Fibroblast of the aortic adventitia (primary cell): ENCODE measurements around the gene MRTFB. TPM values are rescaled to one million over a fixed set of nuclear protein-coding genes. Genes with fewer than 3 reads are reported as not detected.

Source experiments
- DNase-seq: peaks from one replicate; pipeline ENCODE4 v3.0.0-alpha.2; 2010; ENCODE audit warnings: low read depth
- H3K4me3 ChIP-seq: 2 replicates; pipeline ENCODE4 v1.5.1; 2011; ENCODE audit warnings: low read depth, mild to moderate bottlenecking, control low read depth, low read length, moderate library complexity
- total RNA-seq: library from RNA; depleted of rRNA; stranded (reverse); fragments of >200 nt; gene quantifications from 2 replicates; pipeline ENCODE4 v1.2.3, GENCODE V29; 2012; ENCODE audit warnings: low replicate concordance
- TF ChIP-seq, protein P1 (sequence below): IDR thresholded peaks from 2 replicates; pipeline ENCODE4 v1.5.1; 2011; ENCODE audit warnings: mild to moderate bottlenecking, low read length, control low read depth, inconsistent platforms; ENCODE audit not compliant: insufficient read depth

MRTFB gene
- total RNA-seq, 1 donor, result 13.2 TPM

DNA sequence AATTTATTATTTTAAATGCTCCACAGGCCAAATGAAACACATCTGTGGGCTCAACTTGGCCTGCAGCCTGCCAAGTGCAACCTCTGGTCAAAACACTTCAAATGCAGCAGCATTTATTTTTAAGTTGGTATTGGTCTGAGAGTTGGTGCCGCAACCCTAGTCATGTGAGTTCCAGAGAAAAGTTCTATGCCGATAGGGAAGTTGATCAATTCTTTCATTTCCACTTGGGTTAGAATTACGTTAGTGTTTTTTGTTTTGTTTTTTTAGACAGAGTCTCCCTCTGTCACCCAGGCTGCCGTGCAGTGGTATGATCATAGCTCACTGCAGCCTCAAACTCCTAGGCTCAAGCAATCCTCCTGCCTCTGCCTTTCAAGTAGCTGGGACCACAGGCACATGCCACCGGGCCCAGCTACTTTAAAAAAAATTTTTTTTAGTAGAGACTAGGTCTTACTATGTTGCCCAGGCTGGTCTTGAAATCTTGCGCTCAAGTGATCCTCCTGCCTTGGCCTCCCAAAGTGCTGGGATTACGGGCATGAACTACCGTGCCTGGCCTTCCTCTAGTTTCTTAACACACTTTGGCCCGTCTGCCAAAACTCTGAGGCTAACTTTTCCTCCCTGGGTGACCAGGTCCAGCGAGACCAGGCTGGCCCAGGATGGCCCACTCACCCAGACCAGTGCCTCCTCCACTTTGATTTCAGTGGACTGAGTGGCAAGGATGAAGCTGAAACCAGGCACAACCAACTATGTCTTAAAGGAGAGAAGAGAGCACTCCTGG, 221.1 kb downstream of the MRTFB start:
- TF ChIP-seq, protein P1, sequence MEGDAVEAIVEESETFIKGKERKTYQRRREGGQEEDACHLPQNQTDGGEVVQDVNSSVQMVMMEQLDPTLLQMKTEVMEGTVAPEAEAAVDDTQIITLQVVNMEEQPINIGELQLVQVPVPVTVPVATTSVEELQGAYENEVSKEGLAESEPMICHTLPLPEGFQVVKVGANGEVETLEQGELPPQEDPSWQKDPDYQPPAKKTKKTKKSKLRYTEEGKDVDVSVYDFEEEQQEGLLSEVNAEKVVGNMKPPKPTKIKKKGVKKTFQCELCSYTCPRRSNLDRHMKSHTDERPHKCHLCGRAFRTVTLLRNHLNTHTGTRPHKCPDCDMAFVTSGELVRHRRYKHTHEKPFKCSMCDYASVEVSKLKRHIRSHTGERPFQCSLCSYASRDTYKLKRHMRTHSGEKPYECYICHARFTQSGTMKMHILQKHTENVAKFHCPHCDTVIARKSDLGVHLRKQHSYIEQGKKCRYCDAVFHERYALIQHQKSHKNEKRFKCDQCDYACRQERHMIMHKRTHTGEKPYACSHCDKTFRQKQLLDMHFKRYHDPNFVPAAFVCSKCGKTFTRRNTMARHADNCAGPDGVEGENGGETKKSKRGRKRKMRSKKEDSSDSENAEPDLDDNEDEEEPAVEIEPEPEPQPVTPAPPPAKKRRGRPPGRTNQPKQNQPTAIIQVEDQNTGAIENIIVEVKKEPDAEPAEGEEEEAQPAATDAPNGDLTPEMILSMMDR, result no peak
- no peak for DNase-seq
- no peak overlapping the region for H3K4me3 ChIP-seq

DNA sequence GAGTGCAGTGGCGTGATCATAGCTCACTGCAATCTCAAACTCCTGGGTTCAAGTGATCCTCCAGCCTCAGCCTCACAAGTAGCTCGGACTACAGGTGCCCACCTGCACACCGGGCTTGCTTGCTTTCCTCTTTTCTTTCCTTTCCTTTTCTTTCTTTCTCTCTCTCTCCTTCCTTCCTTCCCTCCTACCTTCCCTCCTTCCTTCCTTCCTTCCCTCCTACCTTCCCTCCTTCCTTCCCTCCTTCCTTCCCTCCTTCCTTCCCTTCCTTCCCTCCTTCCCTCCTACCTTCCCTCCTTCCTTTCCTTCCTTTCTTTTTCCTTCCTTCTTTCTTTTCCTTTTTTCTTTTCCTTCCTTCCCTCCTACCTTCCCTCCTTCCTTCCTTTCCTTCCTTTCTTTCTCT, 225.5 kb downstream of the MRTFB start:
- TF ChIP-seq, protein P1, result no peak
- no peak for DNase-seq
- H3K4me3 ChIP-seq, result no peak overlapping the region

DNA sequence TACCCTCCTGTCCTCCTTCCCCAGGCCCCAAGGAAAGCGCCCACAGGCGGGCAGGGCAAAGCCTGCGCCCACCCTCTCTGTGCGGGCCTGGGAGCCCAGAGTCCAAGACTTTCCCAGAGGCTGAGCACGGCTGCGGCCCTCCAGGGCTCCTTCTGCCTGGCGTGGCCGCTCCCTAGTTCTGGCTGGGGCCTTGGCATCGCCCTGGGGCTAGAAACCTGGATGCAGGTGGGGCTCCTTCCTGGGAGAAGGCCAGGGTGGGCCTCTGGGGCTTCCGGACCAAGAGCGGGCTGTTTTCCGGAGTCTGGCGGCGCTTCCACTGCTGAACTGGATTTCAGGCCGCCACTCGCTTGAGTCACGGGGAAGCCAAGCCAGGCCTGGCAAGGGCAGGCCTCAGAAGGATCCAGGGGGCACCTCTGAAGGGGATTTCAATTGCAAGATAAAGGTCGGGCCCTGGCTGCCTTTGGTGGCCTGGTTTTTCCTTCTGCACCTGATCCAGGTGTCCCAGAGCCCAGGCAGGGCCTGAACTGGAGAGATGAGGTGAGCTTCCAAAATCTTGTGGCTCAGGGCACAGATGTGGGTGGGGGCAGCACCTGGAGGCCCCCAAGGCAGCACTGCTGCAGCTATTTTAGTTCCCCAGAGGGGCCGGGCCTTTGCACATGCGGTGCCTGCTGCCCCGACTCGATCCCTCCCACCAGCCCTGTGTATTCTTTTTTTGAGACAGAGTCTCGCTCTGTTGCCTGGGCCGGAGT, 227.4 kb downstream of the MRTFB start:
- no peak overlapping the region for H3K4me3 ChIP-seq
- TF ChIP-seq, protein P1, result no peak
- no peak for DNase-seq

DNA sequence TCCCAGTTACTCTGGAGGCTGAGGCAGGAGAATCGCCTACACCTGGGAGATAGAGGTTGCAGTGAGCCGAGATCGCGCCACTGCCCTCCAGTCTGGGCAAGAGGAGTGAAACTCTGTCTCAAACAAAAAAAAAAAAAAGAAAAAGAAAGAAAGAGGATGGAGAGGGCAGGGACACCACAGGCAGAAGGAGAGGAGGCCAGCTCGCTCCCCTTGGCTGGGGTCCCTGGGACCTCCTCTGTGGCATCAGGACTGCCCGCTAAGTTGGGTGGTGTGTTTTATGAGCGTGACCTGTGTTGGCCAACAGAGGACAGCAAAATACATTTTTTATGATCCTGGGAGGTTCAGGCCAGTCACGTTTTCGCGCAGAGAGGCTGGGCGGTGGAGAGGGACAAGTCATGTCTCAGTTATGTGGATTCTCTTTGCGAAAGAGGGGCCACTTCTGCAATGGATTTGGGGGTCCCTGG, 229.6 kb downstream of the MRTFB start:
- DNase-seq, result peak; percentile 87
- TF ChIP-seq, protein P1, result peak; percentile 73
- H3K4me3 ChIP-seq, result no peak overlapping the region

DNA sequence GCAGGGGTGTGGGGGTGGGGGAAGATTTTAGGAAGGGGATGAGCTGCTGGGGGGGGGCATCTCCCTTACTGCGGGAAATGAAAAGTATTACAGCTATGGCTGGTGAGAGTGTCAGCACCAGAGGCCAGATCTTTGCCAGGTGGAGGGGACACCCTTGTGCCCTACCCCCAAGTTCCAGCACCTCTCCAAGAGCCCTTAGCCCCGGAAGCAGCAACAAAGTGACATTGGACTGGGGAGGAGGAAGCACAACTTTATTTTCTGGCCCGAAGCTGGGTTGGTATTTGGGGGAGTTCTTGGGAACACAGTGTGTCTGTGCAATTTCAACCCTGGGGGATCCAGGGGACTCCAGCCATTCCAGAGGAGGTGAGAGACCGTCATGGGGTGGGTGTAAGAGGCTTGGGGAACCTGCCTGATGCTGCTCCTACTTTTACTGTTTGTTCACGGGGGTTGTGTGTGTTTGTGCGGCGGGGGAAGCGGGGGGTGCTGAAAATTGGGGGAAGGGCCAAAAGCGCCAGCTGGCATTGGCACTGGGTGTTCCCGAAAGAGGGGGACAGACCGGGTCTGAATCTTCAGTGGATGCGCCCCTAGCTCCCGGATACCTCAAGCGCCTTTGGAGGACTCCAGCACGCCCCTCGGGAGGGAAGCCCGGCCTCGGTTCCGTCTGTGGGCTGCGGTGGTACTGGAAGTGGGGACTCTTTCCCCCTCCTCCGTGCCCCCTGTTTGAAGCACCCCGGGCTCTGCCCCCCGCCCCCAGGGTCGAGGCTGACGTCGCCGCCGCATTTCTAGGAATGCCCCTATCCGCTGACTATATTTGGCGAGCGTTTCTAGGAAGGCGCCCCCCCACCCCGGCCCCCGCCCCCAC, 230.3 kb downstream of the MRTFB start:
- TF ChIP-seq, protein P1, result no peak
- peak; percentile 24 for DNase-seq
- peak overlapping the region; percentile 72 for H3K4me3 ChIP-seq

DNA sequence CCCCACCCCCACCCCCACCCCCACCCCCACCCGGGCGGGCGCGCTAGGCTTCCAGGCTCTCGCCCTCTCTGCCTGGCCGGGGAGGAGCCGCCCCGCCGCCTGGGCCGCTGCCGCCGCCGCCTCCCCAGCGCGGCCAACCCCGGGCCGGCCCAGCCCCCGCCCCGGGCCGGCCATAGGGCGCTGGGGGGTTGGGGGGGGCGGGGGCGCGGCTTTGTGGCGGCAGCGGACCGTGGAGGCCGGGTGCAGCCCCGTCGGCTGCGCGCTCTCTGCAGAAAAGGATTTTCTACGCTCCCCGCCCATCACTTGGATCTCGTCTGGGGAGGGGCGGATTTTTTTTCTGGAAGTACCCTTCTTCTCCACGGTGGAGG, 230.9 kb downstream of the MRTFB start:
- TF ChIP-seq, protein P1, result no peak
- peak overlapping the region; percentile 80 for H3K4me3 ChIP-seq
- peak; percentile 67 for DNase-seq
